Tibial nerve (tissue), 3 donors: ENCODE data around the gene TFPT.

Experiments
- POLR2A ChIP-seq, 2 donors: fragments of 450-650 bp; IDR thresholded peaks; one replicate each; pipeline ENCODE4 v1.6.1; 2017; ENCODE audit warnings: antibody characterized with exemption in 2 of 2, mild to moderate bottlenecking in 2 of 2, moderate library complexity in 2 of 2
- TF ChIP-seq, protein P1 (sequence below), 5 experiments: fragments of 200-600 bp in 3 of 5; fragments of 450-650 bp in 2 of 5; sonication (generic) in 3 of 5; IDR thresholded peaks; one replicate each; pipeline ENCODE4 v1.5.1; 2016 to 2019; ENCODE audit warnings: antibody characterized with exemption in 5 of 5, mild to moderate bottlenecking in 3 of 5, moderate library complexity in 2 of 5

DNA sequence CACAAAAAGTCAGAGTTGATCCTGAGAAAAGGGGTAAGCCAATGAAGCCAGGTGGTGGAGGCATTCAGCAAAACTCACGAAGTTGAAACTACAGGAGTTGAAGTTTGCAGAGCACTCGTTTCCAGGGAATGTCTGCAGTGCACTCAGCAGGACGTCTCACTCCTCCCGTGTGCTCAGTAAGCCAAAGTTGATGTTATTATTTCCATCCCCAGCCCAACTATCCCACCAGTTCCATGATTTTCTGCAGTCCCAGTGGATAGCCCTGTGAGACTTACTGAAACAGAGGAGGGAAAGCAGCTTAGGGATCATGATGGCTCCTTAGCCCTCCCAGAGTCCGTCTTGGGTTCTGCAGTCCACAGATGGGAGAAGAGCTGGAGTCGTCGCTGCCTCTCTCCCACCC lies 34.4 kb downstream of the TFPT start, which contains the start of gene TARM1:
- no peak for TF ChIP-seq POLR2A (IDR thresholded peaks at IDR 0.05)
- TF ChIP-seq, protein P1, sequence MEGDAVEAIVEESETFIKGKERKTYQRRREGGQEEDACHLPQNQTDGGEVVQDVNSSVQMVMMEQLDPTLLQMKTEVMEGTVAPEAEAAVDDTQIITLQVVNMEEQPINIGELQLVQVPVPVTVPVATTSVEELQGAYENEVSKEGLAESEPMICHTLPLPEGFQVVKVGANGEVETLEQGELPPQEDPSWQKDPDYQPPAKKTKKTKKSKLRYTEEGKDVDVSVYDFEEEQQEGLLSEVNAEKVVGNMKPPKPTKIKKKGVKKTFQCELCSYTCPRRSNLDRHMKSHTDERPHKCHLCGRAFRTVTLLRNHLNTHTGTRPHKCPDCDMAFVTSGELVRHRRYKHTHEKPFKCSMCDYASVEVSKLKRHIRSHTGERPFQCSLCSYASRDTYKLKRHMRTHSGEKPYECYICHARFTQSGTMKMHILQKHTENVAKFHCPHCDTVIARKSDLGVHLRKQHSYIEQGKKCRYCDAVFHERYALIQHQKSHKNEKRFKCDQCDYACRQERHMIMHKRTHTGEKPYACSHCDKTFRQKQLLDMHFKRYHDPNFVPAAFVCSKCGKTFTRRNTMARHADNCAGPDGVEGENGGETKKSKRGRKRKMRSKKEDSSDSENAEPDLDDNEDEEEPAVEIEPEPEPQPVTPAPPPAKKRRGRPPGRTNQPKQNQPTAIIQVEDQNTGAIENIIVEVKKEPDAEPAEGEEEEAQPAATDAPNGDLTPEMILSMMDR (IDR thresholded peaks at IDR 0.05): no peak
